DND-41 (cell line): Measurements from ENCODE around the gene TYRO3.

Experiments used
- ATAC-seq: fragments of 200-7000 bp; cut with Tn5 transposase; 3 replicates; pipeline ENCODE4 v1.9.1; 2021; ENCODE audit warnings: low read depth; ENCODE audit not compliant: insufficient read depth
- DNase-seq: peaks from one replicate; pipeline ENCODE4 v3.0.0-alpha.2; 2020
- H2AFZ ChIP-seq: 2 replicates; pipeline ENCODE4 v1.6.0; 2012; ENCODE audit warnings: low read depth, low read length
- H3K27ac ChIP-seq: 2 replicates; pipeline ENCODE4 v1.5.1; 2012; ENCODE audit warnings: low read length, inconsistent platforms
- H3K27me3 ChIP-seq: fragments of 200-600 bp; sonication (generic); 2 replicates; pipeline ENCODE4 v1.6.0; 2012; ENCODE audit warnings: low read length, mild to moderate bottlenecking, inconsistent platforms; ENCODE audit not compliant: insufficient read depth, poor library complexity
- H3K36me3 ChIP-seq: 2 replicates; pipeline ENCODE4 v1.5.1; 2012; ENCODE audit warnings: low read length, inconsistent platforms; ENCODE audit not compliant: insufficient read depth
- H3K4me1 ChIP-seq: 2 replicates; pipeline ENCODE4 v1.5.1; 2012; ENCODE audit warnings: mild to moderate bottlenecking, low read length; ENCODE audit not compliant: insufficient read depth
- H3K4me2 ChIP-seq: 2 replicates; pipeline ENCODE4 v1.6.0; 2012; ENCODE audit warnings: mild to moderate bottlenecking, moderate library complexity, low read length, inconsistent platforms; ENCODE audit not compliant: insufficient read depth
- H3K4me3 ChIP-seq, 2 experiments: fragments of 200-600 bp in 1 of 2; shearing (Covaris generic) in 1 of 2; 2 replicates each; pipeline ENCODE4 v1.5.1; 2012 to 2016; ENCODE audit warnings: inconsistent platforms in 2 of 2, low read length in 2 of 2, mild to moderate bottlenecking in 2 of 2, low read depth in 1 of 2, moderate library complexity in 1 of 2
- H3K79me2 ChIP-seq: 2 replicates; pipeline ENCODE4 v1.6.0; 2012; ENCODE audit warnings: low read length, inconsistent platforms; ENCODE audit not compliant: insufficient read depth
- H3K9ac ChIP-seq: 2 replicates; pipeline ENCODE4 v1.6.0; 2012; ENCODE audit warnings: low read depth, mild to moderate bottlenecking, inconsistent platforms, low read length, moderate library complexity
- H3K9me3 ChIP-seq: 2 replicates; pipeline ENCODE4 v1.5.1; 2012; ENCODE audit warnings: low read length, moderate library complexity, mild to moderate bottlenecking, inconsistent platforms; ENCODE audit not compliant: insufficient read depth, severe bottlenecking
- H4K20me1 ChIP-seq: 2 replicates; pipeline ENCODE4 v1.6.0; 2012; ENCODE audit warnings: low read length; ENCODE audit not compliant: insufficient read depth
- EZH2 ChIP-seq: IDR thresholded peaks from 3 replicates; pipeline ENCODE4 v1.6.1; 2012; ENCODE audit warnings: borderline replicate concordance, low read depth, mild to moderate bottlenecking, moderate library complexity, low read length, inconsistent platforms; ENCODE audit not compliant: severe bottlenecking
- TF ChIP-seq, protein P1 (sequence below): IDR thresholded peaks from 2 replicates; pipeline ENCODE4 v1.5.1; 2012; ENCODE audit warnings: borderline replicate concordance, low read length, moderate library complexity, mild to moderate bottlenecking; ENCODE audit not compliant: poor library complexity, severe bottlenecking; ENCODE audit errors: extremely low read depth

TYRO3 gene

GRCh38 chr15:41627203-41627602, 68.2 kb downstream of the TYRO3 start:
- Histone ChIP-seq H2AFZ (no peak overlapping the region), H3K4me1 (no peaks in the 10 kb centered on the region), H3K79me2 (peaks cover 8% of the 10 kb centered on the region; the same call in 1 of the 2 replicates), H3K27me3 (no peaks in the 10 kb centered on the region), H3K4me3 (no peak overlapping the region), H3K27ac (no peak overlapping the region), H3K9ac (no peak overlapping the region), H3K9me3 (no peaks in the 10 kb centered on the region), H3K36me3 (no peaks in the 10 kb centered on the region), H3K4me2 (no peak overlapping the region), H4K20me1 (no peaks in the 10 kb centered on the region)
- no peak for ATAC-seq
- no peak for TF ChIP-seq EZH2
- TF ChIP-seq, protein P1, sequence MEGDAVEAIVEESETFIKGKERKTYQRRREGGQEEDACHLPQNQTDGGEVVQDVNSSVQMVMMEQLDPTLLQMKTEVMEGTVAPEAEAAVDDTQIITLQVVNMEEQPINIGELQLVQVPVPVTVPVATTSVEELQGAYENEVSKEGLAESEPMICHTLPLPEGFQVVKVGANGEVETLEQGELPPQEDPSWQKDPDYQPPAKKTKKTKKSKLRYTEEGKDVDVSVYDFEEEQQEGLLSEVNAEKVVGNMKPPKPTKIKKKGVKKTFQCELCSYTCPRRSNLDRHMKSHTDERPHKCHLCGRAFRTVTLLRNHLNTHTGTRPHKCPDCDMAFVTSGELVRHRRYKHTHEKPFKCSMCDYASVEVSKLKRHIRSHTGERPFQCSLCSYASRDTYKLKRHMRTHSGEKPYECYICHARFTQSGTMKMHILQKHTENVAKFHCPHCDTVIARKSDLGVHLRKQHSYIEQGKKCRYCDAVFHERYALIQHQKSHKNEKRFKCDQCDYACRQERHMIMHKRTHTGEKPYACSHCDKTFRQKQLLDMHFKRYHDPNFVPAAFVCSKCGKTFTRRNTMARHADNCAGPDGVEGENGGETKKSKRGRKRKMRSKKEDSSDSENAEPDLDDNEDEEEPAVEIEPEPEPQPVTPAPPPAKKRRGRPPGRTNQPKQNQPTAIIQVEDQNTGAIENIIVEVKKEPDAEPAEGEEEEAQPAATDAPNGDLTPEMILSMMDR = no peak
- no peak for DNase-seq

- Histone ChIP-seq H3K36me3 (no peaks in the 10 kb centered on the region), H3K9ac (no peak overlapping the region), H3K4me1 (no peaks in the 10 kb centered on the region), H3K4me3 (no peak overlapping the region), H2AFZ (no peak overlapping the region), H3K9me3 (no peaks in the 10 kb centered on the region), H4K20me1 (no peaks in the 10 kb centered on the region), H3K27ac (no peak overlapping the region), H3K79me2 (peaks cover 5% of the 10 kb centered on the region; the same call in 1 of the 2 replicates), H3K4me2 (no peak overlapping the region), H3K27me3 (no peaks in the 10 kb centered on the region)
- DNase-seq = no peak
- ATAC-seq = no peak
- TF ChIP-seq, protein P1 = no peak
- no peak for TF ChIP-seq EZH2
These were observed 70.5 kb downstream of the TYRO3 start for GRCh38 chr15:41629463-41629862.

DNA sequence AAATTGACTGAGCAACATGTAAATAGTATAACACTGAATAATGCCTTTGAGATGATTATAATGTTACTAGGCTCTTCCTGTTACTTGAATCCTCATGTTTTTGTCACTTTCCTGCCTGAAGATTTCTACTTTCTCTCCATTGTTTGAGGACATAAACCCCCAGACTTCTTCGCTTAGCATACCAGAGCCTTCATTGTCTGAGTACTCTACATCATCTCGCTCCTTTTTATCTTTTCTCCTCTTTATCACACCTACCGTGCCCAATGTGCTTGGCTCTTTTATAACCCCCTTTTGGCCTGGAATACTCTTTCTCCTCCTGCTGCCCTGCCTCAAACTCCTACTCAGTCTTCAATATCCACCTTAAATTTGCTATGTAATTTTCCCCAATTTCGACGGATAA, 70.9 kb downstream of the TYRO3 start:
- no peak overlapping the region for H3K9ac ChIP-seq
- H3K79me2 ChIP-seq = peaks cover 5% of the 10 kb centered on the region; the same call in 1 of the 2 replicates
- H4K20me1 ChIP-seq = no peaks in the 10 kb centered on the region
- DNase-seq (no peak), ATAC-seq (no peak)
- no peak overlapping the region for H3K27ac ChIP-seq
- TF ChIP-seq EZH2 = no peak
- TF ChIP-seq, protein P1 = no peak
- no peaks in the 10 kb centered on the region for H3K36me3 ChIP-seq
- H3K4me3 ChIP-seq = no peak overlapping the region
- no peaks in the 10 kb centered on the region for H3K27me3 ChIP-seq
- H3K4me2 ChIP-seq = no peak overlapping the region
- H3K9me3 ChIP-seq = no peaks in the 10 kb centered on the region
- no peak overlapping the region for H2AFZ ChIP-seq
- H3K4me1 ChIP-seq = no peaks in the 10 kb centered on the region
